HG03103 (cell line): ENCODE results near the gene HDHD5.

Experiments used
- ATAC-seq: cut with Tn5 transposase; IDR thresholded peaks from one replicate; pipeline ENCODE4 v1.9.1; 2021; ENCODE audit warnings: low read depth; ENCODE audit not compliant: unreplicated experiment

Gene HDHD5

DNA sequence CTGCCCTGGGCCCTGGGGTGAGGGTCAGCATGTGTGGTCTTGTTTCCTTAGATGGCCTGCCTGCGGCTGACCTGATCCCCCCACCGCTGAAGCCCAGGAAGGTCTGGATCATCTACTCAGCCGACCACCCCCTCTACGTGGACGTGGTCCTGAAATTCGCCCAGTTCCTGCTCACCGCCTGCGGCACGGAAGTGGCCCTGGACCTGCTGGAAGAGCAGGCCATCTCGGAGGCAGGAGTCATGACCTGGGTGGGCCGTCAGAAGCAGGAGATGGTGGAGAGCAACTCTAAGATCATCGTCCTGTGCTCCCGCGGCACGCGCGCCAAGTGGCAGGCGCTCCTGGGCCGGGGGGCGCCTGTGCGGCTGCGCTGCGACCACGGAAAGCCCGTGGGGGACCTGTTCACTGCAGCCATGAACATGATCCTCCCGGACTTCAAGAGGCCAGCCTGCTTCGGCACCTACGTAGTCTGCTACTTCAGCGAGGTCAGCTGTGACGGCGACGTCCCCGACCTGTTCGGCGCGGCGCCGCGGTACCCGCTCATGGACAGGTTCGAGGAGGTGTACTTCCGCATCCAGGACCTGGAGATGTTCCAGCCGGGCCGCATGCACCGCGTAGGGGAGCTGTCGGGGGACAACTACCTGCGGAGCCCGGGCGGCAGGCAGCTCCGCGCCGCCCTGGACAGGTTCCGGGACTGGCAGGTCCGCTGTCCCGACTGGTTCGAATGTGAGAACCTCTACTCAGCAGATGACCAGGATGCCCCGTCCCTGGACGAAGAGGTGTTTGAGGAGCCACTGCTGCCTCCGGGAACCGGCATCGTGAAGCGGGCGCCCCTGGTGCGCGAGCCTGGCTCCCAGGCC, 50.6 kb downstream of the HDHD5 start:
- ATAC-seq = no peak

DNA sequence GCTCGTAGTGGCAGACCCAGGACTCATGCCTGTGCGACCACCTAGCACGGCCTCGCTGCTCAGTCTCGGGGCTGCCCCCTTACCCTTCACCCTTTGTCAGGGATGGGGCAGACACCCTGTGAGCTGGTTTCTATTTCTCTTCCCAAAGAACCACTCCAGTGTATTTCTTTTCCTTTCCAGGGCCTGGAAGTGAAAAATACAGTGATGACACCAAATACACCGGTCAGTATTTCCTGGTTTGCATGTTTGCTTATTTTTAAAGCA, 51.6 kb downstream of the HDHD5 start:
- ATAC-seq = no peak

DNA sequence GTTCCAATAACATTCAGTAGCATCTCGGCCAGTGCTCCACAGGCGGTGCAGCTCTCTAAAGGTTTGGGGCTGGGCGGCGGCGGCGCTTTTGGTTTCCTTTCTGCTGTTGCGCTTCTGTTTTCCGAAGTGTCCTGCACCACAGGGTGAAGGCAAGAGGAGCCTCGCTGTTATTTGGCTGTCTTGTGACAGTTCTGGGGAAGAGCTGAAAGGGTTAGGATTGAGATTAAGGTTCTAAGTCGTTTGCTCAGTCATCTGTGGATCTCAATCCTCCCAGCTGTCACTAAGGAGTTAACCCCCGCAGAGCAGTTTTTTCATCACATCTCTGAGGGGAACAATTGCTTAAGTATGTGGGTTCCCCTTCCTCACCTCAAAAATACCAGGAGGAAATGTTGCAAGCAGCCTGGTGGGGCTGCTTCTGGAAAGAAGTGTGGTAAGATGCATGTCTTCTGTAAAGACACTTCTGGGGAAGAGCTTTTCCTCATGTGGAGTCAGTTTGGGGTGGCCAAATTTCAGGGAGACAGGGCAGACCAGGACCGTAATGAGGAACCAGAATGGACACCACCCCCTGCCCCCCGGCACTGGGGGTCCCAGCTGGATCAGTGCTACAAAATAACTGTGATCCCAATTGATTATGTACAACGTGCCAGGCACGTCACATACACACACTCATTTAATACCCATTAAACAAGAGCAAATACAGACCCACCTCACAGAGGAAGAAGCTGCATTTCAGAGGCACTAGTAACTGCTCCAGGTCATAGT, 52.1 kb downstream of the HDHD5 start:
- no peak for ATAC-seq

DNA sequence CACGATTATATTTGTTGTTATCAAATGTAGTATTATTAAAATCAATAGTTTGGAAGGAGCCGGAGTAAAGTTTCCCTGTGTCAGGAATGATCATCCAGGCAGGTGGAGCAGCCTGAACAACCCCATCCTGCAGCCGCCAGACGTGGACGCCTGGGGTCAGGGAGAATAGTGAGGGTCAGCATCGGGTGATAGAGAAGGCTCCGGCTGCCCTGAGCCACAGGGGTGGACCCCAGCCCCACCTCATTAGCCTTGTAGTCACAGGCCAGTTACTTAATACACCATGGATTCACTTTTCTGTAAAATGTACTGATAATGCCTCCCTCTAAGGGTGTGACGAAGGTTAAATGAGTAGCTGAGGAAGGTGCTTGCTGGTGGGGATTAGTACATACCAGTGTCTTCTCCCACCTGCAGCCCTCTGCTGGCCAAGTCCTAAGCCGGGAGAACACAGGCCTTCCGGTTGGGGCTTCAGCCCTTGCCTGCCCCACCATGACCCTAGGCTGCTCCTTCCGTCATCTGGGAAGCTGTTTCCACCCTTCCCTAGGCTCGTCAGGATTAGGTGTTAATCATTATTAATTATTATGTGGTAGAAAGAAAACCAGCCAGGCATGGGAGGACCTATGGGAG, 52.8 kb downstream of the HDHD5 start:
- no peak for ATAC-seq

GRCh38 chr22:17105143-17106129, 53.6 kb downstream of the HDHD5 start:
- no peak for ATAC-seq

DNA sequence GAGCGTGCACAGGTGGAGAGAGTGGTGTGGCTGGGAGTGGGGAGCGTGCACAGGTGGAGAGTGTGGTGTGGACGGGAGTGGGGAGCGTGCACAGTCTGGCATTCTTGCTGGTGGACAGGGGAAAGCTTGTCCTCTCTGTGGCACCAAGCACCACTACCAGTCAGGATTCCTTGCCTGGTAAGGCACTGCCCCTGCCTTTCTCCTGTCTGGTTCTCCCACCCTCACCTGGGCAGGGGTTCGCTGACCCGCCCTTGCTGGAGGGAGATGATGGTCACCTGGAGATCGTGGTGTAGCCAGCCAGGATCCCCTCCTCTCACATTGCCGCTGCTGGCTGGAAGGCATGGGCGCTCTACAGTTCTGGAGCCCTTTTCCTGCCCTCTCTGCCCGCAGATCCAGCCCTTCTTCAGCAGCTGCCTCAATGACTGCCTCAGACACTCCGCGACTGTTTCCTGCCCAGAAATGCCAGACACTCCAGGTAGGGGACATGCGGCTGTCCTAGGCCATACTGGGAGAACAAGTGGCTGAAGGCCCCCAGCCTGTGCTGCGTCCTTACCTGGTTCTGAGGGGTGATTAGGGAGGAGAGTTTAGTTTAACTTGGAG, 54.6 kb downstream of the HDHD5 start:
- ATAC-seq = no peak

GRCh38 chr22:17103351-17103750, 55.7 kb downstream of the HDHD5 start:
- ATAC-seq = no peak

DNA sequence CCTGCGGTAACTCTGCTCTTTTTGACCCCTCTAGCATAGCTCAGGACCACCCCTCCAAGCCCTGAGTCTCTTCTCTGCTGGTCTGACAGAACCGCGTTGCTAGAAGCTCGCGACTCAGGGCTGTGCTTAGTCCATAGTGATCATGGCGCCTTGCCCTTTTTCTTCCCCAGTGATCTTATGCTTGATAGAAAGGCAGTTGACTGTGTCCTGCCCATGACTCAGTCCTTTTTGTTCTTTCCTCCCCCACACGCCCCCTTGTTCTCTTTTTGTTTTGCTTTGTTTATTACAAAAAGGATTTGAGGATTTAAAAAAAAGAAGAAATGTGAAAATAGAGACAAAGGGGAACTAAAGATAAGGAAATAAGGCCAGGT, 56.8 kb downstream of the HDHD5 start:
- no peak for ATAC-seq

DNA sequence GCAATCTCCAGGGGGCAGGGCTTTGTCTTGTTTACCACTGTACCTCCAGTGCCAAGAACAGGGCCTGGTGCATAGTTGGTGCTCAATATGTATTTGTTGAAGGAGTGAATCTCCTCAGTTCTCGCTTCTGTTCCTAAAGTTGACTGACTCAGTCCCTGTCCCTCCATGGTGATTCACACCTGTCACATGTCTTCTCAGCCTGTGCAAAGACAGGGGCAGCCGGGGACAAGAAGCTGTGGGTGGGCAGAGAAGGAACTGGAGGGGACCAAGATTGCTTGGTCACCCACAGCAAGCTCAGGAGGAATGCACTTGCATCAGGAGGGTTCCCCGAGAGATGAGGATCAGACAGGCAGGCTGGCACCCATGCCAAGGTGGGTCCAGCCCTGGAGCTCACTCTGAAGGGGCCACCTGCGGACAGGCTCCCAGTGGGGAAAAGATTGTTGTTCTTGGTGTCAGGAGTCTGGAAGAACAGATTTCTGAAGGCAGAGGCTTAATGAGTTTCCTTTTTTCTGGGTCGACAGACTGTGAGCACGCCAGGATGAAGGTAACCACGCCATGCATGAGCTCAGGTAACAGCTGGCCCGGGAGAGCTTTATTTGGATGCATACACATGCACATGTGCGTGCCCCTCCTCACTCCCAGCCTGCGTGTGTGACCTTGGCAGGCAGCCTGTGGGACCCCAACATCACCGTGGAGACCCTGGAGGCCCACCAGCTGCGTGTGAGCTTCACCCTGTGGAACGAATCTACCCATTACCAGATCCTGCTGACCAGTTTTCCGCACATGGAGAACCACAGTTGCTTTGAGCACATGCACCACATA, 57.4 kb downstream of the HDHD5 start:
- no peak for ATAC-seq

DNA sequence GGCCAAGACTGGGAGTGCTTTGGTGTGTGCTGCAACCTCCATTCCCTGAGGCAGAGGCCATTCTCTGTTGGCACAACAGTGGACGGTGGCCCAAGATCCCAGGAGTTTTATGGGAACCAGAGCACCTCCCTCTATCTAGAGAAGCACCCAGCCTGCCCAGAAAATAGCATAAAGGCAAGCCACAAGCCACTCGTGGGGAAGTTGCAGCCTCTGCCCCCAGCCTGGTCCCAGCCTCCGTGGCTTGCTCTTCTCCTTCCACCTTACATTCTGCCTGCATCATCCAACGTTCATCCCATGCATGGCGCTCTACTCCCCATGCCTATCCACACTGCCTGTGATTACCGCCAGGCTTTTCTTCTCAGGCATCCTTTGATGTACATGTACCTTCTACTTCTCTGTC, 58.5 kb downstream of the HDHD5 start:
- ATAC-seq = no peak

GRCh38 chr22:17098379-17098819, 60.7 kb downstream of the HDHD5 start:
- ATAC-seq = no peak

- ATAC-seq = no peak
These were observed 61.4 kb downstream of the HDHD5 start for GRCh38 chr22:17097701-17098100.

GRCh38 chr22:17097062-17097461, 62.0 kb downstream of the HDHD5 start:
- no peak for ATAC-seq

DNA sequence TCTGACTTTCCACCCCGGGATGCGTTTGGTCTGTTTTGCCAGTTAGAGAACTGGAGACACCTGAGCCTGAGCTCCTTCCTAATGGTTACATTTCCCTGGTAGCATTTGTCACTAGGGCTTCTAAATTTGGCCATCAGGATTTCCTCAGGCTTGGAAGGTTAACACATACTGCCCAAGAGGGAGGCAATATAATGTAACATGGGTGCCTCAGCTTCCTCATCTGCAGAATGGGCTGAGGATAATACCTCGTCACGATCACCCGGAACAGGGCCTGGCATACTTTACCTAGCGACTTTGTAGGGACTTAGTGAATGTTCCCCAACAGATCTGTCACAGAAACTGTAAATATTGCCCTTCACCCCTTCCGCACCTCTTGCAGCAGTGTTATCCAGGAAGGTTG, 63.0 kb downstream of the HDHD5 start:
- ATAC-seq = no peak

GRCh38 chr22:17095538-17095937, 63.5 kb downstream of the HDHD5 start:
- no peak for ATAC-seq

DNA sequence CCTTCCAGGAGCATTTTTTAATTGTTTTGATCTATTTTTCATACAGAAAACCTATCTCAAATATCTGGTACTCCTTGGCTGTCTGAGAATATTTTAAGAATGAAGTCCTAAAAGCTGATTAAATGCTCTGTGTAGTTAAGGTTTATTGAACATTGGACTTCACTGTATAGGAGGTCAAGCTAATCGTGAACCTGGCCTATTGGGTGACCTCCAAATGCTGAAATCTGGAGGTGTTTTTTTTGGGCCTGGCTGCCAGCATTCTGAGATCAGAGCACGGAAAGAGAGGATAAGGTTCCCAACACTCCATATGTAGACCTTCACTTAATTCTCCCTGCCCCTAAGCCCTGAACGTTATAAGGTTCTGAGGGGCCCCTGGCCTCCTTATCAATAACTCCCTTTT, 66.0 kb downstream of the HDHD5 start:
- no peak for ATAC-seq

DNA sequence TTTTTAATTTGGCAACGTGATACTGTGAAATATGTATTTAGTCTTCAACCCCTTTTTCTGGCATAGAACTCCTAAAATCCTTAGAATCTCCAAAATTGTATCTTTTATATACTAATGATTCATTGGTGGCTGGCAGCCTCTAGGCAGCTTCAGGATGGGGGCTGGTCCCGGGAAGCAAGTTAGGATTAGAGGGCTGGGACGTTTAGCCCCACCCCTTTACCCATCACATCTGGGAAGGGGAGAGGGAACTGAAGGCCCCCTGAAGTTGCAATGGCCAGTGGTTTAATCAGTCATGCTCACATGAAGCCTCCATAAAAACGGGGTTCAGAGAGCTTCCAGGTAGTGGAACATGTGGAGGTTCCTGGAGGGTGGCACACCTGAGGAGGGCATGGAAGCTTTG, 67.2 kb downstream of the HDHD5 start:
- no peak for ATAC-seq

DNA sequence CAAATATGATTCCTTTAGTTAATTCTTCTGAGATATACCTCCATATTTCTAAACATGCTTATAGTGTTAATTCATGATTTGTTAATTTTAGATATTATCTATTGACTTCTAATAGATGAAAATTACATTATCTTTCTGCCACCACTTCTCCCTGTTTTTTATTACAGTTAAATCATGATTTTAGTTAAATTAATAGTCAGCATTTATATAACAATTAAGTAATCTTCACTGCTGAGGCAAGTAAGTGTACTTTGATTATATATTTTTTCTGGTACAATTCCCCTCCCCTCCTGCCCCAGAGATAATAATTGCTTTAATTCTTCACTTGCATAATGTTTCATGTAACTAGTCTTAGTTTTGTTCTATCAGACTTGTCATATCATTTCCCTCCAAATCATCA, 68.5 kb downstream of the HDHD5 start:
- no peak for ATAC-seq
